Smooth muscle cell (in vitro differentiated cells): Measurements from ENCODE around the gene NR1D1. TPM values are rescaled to one million over a fixed set of nuclear protein-coding genes. Genes with fewer than 3 reads are reported as not detected.
A peak's percentile ranks its signal among the peaks of the same experiment; 100 is the strongest.

Experiments
- DNase-seq: peaks from one replicate; lab custom pipeline; 2025; ENCODE audit not compliant: unreplicated experiment; lab: John Stamatoyannopoulos, UW
- H2AFZ ChIP-seq: fragments of 200-600 bp; sonication (generic); 2 replicates; pipeline ENCODE4 v1.6.0; 2016; ENCODE audit warnings: antibody characterized with exemption, low read depth, mild to moderate bottlenecking
- H3F3A ChIP-seq: fragments of 200-600 bp; sonication (generic); 2 replicates; pipeline ENCODE4 v1.6.0; 2017; ENCODE audit warnings: antibody characterized with exemption, low read depth
- H3K27ac ChIP-seq: fragments of 200-600 bp; sonication (generic); 2 replicates; pipeline ENCODE4 v1.5.1; 2016; ENCODE audit warnings: low read depth, mild to moderate bottlenecking
- H3K27me3 ChIP-seq: fragments of 200-600 bp; sonication (generic); 2 replicates; pipeline ENCODE4 v1.6.1; 2016; ENCODE audit warnings: low read depth, mild to moderate bottlenecking
- H3K36me3 ChIP-seq: fragments of 200-600 bp; sonication (generic); 2 replicates; pipeline ENCODE4 v1.5.1; 2016; ENCODE audit warnings: low read depth
- H3K4me1 ChIP-seq: fragments of 200-600 bp; sonication (generic); 2 replicates; pipeline ENCODE4 v1.5.1; 2016; ENCODE audit warnings: low read depth
- H3K4me2 ChIP-seq: fragments of 200-600 bp; sonication (generic); 2 replicates; pipeline ENCODE4 v1.6.0; 2016; ENCODE audit warnings: mild to moderate bottlenecking
- H3K4me3 ChIP-seq: fragments of 200-600 bp; sonication (generic); 2 replicates; pipeline ENCODE4 v1.5.1; 2016; ENCODE audit warnings: mild to moderate bottlenecking
- H3K79me2 ChIP-seq: fragments of 200-600 bp; sonication (generic); 2 replicates; pipeline ENCODE4 v1.6.0; 2016; ENCODE audit warnings: low read depth, mild to moderate bottlenecking
- H3K9ac ChIP-seq: fragments of 200-600 bp; sonication (generic); 2 replicates; pipeline ENCODE4 v1.6.0; 2016; ENCODE audit warnings: low read depth
- H3K9me3 ChIP-seq: fragments of 200-600 bp; sonication (generic); replicated peaks from 2 replicates; pipeline ENCODE4 v1.5.1; 2016; ENCODE audit warnings: low read depth
- H4K20me1 ChIP-seq: fragments of 200-600 bp; sonication (generic); 2 replicates; pipeline ENCODE4 v1.6.0; 2016; ENCODE audit warnings: low read depth
- CTCF ChIP-seq: fragments of 200-600 bp; sonication (generic); IDR thresholded peaks from 2 replicates; pipeline ENCODE4 v1.5.1; 2017; ENCODE audit warnings: borderline replicate concordance, mild to moderate bottlenecking, antibody characterized with exemption; ENCODE audit not compliant: insufficient read depth, poor library complexity, severe bottlenecking
- WGBS: methylation state at CpG from one replicate; pipeline ENCODE4 v1.1.7; 2016; ENCODE audit warnings: low lambda C conversion rate; 5-methylcytosine and 5-hydroxymethylcytosine counted together
- polyA plus RNA-seq: library from polyadenylated mRNA; unstranded; fragments of >200 nt; fragmentation: Nextera tagmentation; extraction: Ambion mirVana; gene quantifications from 2 replicates; pipeline ENCODE4 v1.2.1, GENCODE V29; 2016
- total RNA-seq: library from RNA; depleted of rRNA; stranded (reverse); fragments of >200 nt; gene quantifications from 2 replicates; pipeline ENCODE4 v1.2.3, GENCODE V29; 2014

The NR1D1 gene
- total and polyA plus RNA-seq, 2 experiments from 2014 or later: 12.5 to 18.4 TPM

- no peak overlapping the region for H2AFZ ChIP-seq
- no peak for DNase-seq
- H3F3A ChIP-seq: peaks cover 34% of the 10 kb centered on the region
- peak overlapping the region; percentile 95 for H3K27ac ChIP-seq
- H3K4me1 ChIP-seq: peaks cover 50% of the 10 kb centered on the region
- H3K27me3 ChIP-seq: no peaks in the 10 kb centered on the region
- no peak overlapping the region for H3K4me3 ChIP-seq
- H3K4me2 ChIP-seq: peak overlapping the region; percentile 49
- no peaks in the 10 kb centered on the region for H3K9me3 ChIP-seq
- peak overlapping the region; percentile 19 for H3K9ac ChIP-seq
- H3K79me2 ChIP-seq: no peaks in the 10 kb centered on the region
- no peaks in the 10 kb centered on the region for H3K36me3 ChIP-seq
- H4K20me1 ChIP-seq: no peaks in the 10 kb centered on the region
- TF ChIP-seq CTCF: peak; percentile 14
- WGBS: 93% methylated on average over 9 of the region's 9 CpGs
These were observed 8.8 kb upstream of the NR1D1 start for GRCh38 chr17:40108970-40109824.

GRCh38 chr17:40107522-40108174, 7.3 kb upstream of the NR1D1 start:
- WGBS: 49% methylated on average over 5 of the region's 5 CpGs
- no peaks in the 10 kb centered on the region for H3K27me3 ChIP-seq
- DNase-seq: no peak
- no peak for TF ChIP-seq CTCF
- H3K9ac ChIP-seq: peak overlapping the region; percentile 80
- peak overlapping the region; percentile 29 for H3K4me2 ChIP-seq
- no peak overlapping the region for H2AFZ ChIP-seq
- no peaks in the 10 kb centered on the region for H3K9me3 ChIP-seq
- H3K4me3 ChIP-seq: no peak overlapping the region
- no peaks in the 10 kb centered on the region for H4K20me1 ChIP-seq
- H3F3A ChIP-seq: peaks cover 28% of the 10 kb centered on the region
- peaks cover 42% of the 10 kb centered on the region for H3K4me1 ChIP-seq
- H3K27ac ChIP-seq: peak overlapping the region; percentile 95
- no peaks in the 10 kb centered on the region for H3K79me2 ChIP-seq
- no peaks in the 10 kb centered on the region for H3K36me3 ChIP-seq

GRCh38 chr17:40106760-40107521, 6.6 kb upstream of the NR1D1 start:
- peaks cover 41% of the 10 kb centered on the region for H3K4me1 ChIP-seq
- no peaks in the 10 kb centered on the region for H3K9me3 ChIP-seq
- H3F3A ChIP-seq: peaks cover 26% of the 10 kb centered on the region
- H3K9ac ChIP-seq: peak overlapping the region; percentile 80
- H3K27ac ChIP-seq: peak overlapping the region; percentile 95
- no peaks in the 10 kb centered on the region for H3K36me3 ChIP-seq
- H4K20me1 ChIP-seq: no peaks in the 10 kb centered on the region
- DNase-seq: no peak
- H3K79me2 ChIP-seq: no peaks in the 10 kb centered on the region
- peak overlapping the region; percentile 29 for H3K4me2 ChIP-seq
- no peak overlapping the region for H3K4me3 ChIP-seq
- no peaks in the 10 kb centered on the region for H3K27me3 ChIP-seq
- no peak overlapping the region for H2AFZ ChIP-seq
- TF ChIP-seq CTCF: no peak
- WGBS: 22% methylated on average over 20 of the region's 20 CpGs
